Hematopoietic multipotent progenitor cell (in vitro differentiated cells): Measurements from ENCODE around the gene PEX6. TPM values are rescaled to one million over a fixed set of nuclear protein-coding genes. Genes with fewer than 3 reads are reported as not detected.

Source experiments
- DNase-seq, 3 donors: peaks; one replicate each; pipeline ENCODE4 v3.0.0-alpha.2; 2011 to 2015; ENCODE audit warnings: low read depth in 2 of 3, low spot score in 2 of 3
- total RNA-seq: library from RNA; depleted of rRNA; stranded (reverse); fragments of >200 nt; gene quantifications from one replicate; pipeline ENCODE4 v1.2.3, GENCODE V29; 2012

The PEX6 gene
- total RNA-seq, 1 donor, result 32.6 TPM

DNA sequence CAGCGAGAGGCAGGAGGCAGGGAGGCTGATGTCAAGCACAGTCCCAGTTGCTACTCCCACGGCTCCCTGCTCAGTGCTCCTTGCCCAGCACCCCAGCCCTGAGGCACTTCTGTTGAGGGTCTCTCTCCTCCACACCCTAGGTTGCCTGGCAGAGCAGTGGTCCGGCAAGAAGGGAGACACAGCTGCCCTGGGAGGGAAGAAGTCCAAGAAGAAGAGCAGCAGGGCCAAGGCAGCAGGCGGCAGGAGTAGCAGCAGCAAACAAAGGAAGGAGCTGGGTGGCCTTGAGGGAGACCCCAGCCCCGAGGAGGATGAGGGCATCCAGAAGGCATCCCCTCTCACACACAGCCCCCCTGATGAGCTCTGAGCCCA, 40.6 kb downstream of the PEX6 start:
- no peak for DNase-seq

GRCh38 chr6:42937548-42938427, 41.2 kb downstream of the PEX6 start:
- DNase-seq, result no peak

DNA sequence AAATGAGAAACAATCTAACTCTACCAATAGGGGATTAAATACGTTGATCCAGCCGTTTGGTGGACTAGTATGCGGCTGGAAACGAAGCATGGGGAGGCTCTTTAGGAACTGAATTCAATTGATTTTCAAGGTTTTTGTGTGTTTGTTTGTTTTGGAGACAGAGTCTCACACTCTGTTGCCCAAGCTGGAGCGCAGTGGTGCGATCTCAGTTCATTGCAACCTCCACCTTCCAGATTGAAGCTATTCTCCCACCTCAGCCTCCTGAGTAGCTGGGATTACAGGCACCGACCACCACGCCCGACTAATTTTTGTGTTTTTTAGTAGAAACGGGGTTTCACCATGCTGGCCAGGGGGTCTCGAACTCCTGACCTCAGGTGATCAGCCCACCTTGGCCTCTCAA, 42.6 kb downstream of the PEX6 start:
- no peak for DNase-seq

DNA sequence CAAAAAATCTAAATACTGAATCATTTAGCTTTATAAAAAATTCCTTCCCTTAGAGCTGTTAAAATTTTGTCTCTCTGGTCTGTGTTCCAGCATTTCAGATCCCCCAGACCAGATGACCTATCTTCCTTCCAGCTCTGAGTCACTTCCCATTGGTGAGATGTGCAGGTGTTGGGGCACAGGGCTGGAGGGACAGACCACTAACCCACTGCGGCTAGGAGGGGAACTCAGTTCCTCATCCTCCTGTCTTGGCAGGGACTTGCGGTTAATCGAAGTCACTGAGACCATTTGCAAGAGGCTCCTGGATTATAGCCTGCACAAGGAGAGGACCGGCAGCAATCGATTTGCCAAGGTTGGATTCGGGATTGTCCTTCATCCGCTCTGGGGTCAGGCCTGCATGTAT, 43.7 kb downstream of the PEX6 start:
- DNase-seq, result peak in 2 of 3 donors; percentile 42 to 52

GRCh38 chr6:42933205-42933604, 45.8 kb downstream of the PEX6 start:
- no peak for DNase-seq

- no peak for DNase-seq
Observed at GRCh38 chr6:42932412-42932811, 46.6 kb downstream of the PEX6 start.

GRCh38 chr6:42929821-42930360, 49.1 kb downstream of the PEX6 start:
- DNase-seq, result peak in 2 of 3 donors; percentile 83

GRCh38 chr6:42928986-42929820, 49.8 kb downstream of the PEX6 start, which contains the start of gene CNPY3:
CNPY3 (plus strand) TSS chr6:42929480; CDS start chr6:42929571, 91 bp downstream.
- peak; percentile 89 to 99 (median 98) for DNase-seq

DNA sequence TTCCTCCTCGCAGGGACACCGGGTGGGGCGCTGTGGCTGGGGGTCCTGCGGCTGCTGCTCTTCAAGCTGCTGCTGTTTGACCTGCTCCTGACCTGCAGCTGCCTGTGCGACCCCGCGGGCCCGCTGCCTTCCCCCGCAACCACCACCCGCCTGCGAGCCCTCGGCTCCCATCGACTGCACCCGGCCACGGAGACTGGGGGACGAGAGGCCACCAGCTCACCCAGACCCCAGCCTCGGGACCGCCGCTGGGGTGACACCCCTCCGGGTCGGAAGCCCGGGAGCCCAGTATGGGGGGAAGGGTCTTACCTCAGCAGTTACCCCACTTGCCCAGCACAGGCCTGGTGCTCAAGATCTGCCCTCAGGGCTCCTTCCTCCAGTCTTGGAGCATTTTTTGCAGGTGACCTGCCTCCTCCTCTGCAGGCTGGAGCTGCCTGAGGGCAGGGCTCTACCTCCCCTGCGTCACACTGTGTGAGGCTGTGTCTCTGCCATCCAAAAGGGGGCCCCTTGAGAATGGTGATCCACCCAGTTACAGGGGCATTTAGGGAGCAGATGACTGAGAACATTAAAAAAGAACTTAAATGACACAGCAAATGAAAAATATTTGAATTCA, 53.6 kb downstream of the PEX6 start:
- no peak for DNase-seq

DNA sequence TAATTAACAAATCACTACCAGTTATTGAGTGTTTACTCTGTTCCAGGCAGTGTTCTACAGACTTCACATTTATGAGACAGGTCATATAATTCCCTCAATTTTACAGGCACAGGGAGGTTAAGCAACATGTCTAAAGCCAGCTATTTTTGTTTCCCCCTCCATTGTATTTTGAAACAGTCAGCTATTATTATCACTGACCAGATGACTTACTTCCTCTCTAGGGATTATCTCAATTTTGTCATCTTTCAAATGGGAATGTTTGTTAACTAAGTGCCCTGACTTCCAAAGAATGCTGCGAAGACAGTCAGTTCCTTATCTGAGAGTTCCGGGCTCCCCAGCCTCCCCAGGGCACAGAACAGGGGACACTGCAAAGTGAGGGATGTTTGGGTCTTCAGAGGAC, 55.3 kb downstream of the PEX6 start:
- no peak for DNase-seq

DNA sequence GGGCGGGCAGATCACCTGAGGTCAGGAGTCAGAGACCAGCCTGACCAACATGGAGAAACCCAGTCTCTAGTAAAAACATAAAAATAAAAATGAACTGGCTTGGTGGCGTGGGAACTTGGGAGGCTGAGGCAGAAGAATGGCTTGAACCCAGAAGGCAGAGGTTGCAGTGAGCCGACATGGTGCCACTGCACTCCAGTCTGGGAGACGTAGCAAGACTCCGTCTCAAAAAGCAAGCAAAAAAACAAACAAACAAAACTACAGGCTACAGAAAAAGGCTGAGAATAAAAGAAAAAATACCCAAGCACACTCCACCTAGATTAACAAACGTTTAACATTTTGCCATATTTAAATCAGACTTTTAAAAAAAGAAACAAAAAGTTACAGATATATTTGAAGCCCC, 57.2 kb downstream of the PEX6 start:
- DNase-seq, result no peak

- no peak for DNase-seq
Observed at GRCh38 chr6:42916288-42916687, 62.7 kb downstream of the PEX6 start.

GRCh38 chr6:42915732-42916131, 63.2 kb downstream of the PEX6 start, which contains the start of gene PTCRA:
PTCRA (plus strand) TSS chr6:42916053; CDS start chr6:42916070, 17 bp downstream.
- no peak for DNase-seq

DNA sequence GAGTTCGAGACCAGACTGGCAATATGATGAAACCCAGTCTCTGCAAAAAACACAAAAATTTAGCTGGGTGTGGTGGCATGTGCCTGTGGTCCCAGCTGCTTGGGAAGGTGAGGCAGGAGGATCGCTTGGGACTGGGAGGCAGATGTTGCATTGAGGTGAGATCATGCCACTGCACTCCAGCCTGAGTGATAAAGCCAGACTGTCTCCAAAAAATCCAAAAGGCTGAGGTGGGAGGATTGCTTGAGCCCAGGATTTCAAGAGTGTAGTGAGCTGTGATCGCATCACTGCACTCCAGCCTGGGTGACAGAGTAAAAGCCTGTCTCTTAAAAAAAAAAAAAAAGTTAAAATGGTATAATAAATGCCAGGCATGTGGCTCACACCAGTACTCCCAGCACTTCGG, 64.4 kb downstream of the PEX6 start:
- DNase-seq, result no peak

Other genes with a start within 250 kb of the PEX6 start
- 57.4 TPM for gene TBCC, start 233.1 kb downstream of the PEX6 start, total RNA-seq
- gene BICRAL, start 197.1 kb downstream of the PEX6 start, total RNA-seq, result 18.0 TPM
- 56.0 TPM for gene RPL7L1, start 99.6 kb downstream of the PEX6 start, total RNA-seq
- under 0.01 TPM for gene PTCRA, start 63.1 kb downstream of the PEX6 start, total RNA-seq
- 44.2 TPM for gene CNPY3, start 49.7 kb downstream of the PEX6 start, total RNA-seq
- 1.1 TPM for gene GNMT, start 18.4 kb downstream of the PEX6 start, total RNA-seq
- 42.0 TPM for gene PPP2R5D, start 5.4 kb upstream of the PEX6 start, total RNA-seq
- gene MEA1, start 34.8 kb upstream of the PEX6 start, total RNA-seq, result 31.0 TPM
- gene KLHDC3, start 35.1 kb upstream of the PEX6 start, total RNA-seq, result 173 TPM
- gene RRP36, start 42.4 kb upstream of the PEX6 start, total RNA-seq, result 22.6 TPM
- gene CUL7, start 74.7 kb upstream of the PEX6 start, total RNA-seq, result 26.4 TPM
- 24.5 TPM for gene MRPL2, start 80.3 kb upstream of the PEX6 start, total RNA-seq
- 33.7 TPM for gene KLC4, start 80.5 kb upstream of the PEX6 start, total RNA-seq
- gene PTK7, start 97.1 kb upstream of the PEX6 start, total RNA-seq, result 63.8 TPM
- 35.0 TPM for gene SRF, start 192.1 kb upstream of the PEX6 start, total RNA-seq
- gene CUL9, start 203.0 kb upstream of the PEX6 start, total RNA-seq, result 47.7 TPM